Thymus (tissue), 11 donors: ENCODE results near the gene PAIP1. TPM values are rescaled to one million over a fixed set of nuclear protein-coding genes. Genes with fewer than 3 reads are reported as not detected.
"Not testable (repeated sequence)": the region's sequence is repeated elsewhere in the genome, so short reads cannot be mapped to it uniquely, and the experiment has no call there.

Experiments used
- DNase-seq, 9 donors: peaks; one replicate each; pipeline ENCODE4 v3.0.0-alpha.2; 2013; ENCODE audit warnings: low spot score in 9 of 9, low read depth in 6 of 9, missing footprints in 1 of 9
- H3K27ac ChIP-seq, 2 donors: one replicate each; pipeline ENCODE4 v1.5.1; 2013; ENCODE audit warnings: control low read depth in 1 of 2, low read depth in 1 of 2, low read length in 1 of 2, mild to moderate bottlenecking in 1 of 2, moderate library complexity in 1 of 2
- H3K27me3 ChIP-seq, 2 donors: one replicate each; pipeline ENCODE4 v1.5.1; 2013; ENCODE audit warnings: low read length in 1 of 2; ENCODE audit not compliant: control insufficient read depth in 2 of 2, insufficient read depth in 1 of 2
- H3K36me3 ChIP-seq, 2 donors: one replicate each; pipeline ENCODE4 v1.5.1; 2013; ENCODE audit warnings: low read length in 1 of 2, mild to moderate bottlenecking in 1 of 2, moderate library complexity in 1 of 2; ENCODE audit not compliant: control insufficient read depth in 2 of 2, insufficient read depth in 2 of 2
- H3K4me1 ChIP-seq, 2 donors: one replicate each; pipeline ENCODE4 v1.5.1; 2013; ENCODE audit warnings: low read length in 2 of 2; ENCODE audit not compliant: control insufficient read depth in 2 of 2, insufficient read depth in 2 of 2
- H3K4me3 ChIP-seq, 2 donors: one replicate each; pipeline ENCODE4 v1.5.1; 2013; ENCODE audit warnings: low read length in 2 of 2, control low read depth in 1 of 2, mild to moderate bottlenecking in 1 of 2
- H3K9me3 ChIP-seq, 2 donors: one replicate each; pipeline ENCODE4 v1.5.1; 2013; ENCODE audit warnings: low read length in 1 of 2, mild to moderate bottlenecking in 1 of 2; ENCODE audit not compliant: control insufficient read depth in 2 of 2, insufficient read depth in 1 of 2
- WGBS: extraction: QIAGEN DNeasy Blood & Tissue Kit; methylation state at CpG from one replicate; pipeline ENCODE4 v1.1.7; 2013; 5-methylcytosine and 5-hydroxymethylcytosine counted together
- polyA plus RNA-seq: library from polyadenylated mRNA; stranded (reverse); fragments of 200-250 nt; gene quantifications from one replicate; pipeline ENCODE4 v1.2.3, GENCODE V29; 2013
- total RNA-seq: library from RNA; stranded (reverse); fragments of 120-200 nt; gene quantifications from one replicate; pipeline ENCODE4 v1.2.4, GENCODE V29; 2013
- donor health status: healthy.

Gene PAIP1
- total and polyA plus RNA-seq, 2 donors, result 59.2 to 75.8 TPM

GRCh38 chr5:43549272-43549671 is 7.6 kb downstream of the PAIP1 start:
- H3K4me3 ChIP-seq, H3K27me3 ChIP-seq, H3K9me3 ChIP-seq, H3K27ac ChIP-seq, H3K4me1 ChIP-seq, DNase-seq: not testable (repeated sequence)
- WGBS, result 98% methylated on average over 8 of the region's 8 CpGs
- H3K36me3 ChIP-seq, result peaks cover 26 to 82% of the 10 kb centered on the region in 2 donors

- H3K36me3 ChIP-seq, result peaks cover 24 to 83% of the 10 kb centered on the region in 2 donors
- no peak overlapping the region for H3K4me3 ChIP-seq
- H3K9me3 ChIP-seq, result no peaks in the 10 kb centered on the region
- 97% methylated on average over 5 of the region's 5 CpGs for WGBS
- no peak overlapping the region for H3K27ac ChIP-seq
- DNase-seq, result no peak
- no peaks in the 10 kb centered on the region for H3K27me3 ChIP-seq
- H3K4me1 ChIP-seq, result no peaks in the 10 kb centered on the region
Measured at GRCh38 chr5:43548358-43548757, 8.5 kb downstream of the PAIP1 start.

GRCh38 chr5:43547532-43547931 is 9.3 kb downstream of the PAIP1 start:
- Histone ChIP-seq H3K4me1 (no peaks in the 10 kb centered on the region), H3K27me3 (no peaks in the 10 kb centered on the region), H3K36me3 (peaks cover 22 to 82% of the 10 kb centered on the region in 2 donors), H3K27ac (no peak overlapping the region), H3K9me3 (no peaks in the 10 kb centered on the region), H3K4me3 (no peak overlapping the region)
- over 99% methylated on average over 2 of the region's 2 CpGs for WGBS
- DNase-seq, result no peak

GRCh38 chr5:43543434-43543833 is 13.4 kb downstream of the PAIP1 start:
- no peak for DNase-seq
- Histone ChIP-seq H3K4me1 (no peaks in the 10 kb centered on the region), H3K36me3 (peaks cover 25 to 79% of the 10 kb centered on the region in 2 donors), H3K4me3 (no peak overlapping the region), H3K27me3 (no peaks in the 10 kb centered on the region), H3K27ac (no peak overlapping the region), H3K9me3 (no peaks in the 10 kb centered on the region)

- H3K27me3 ChIP-seq, result no peaks in the 10 kb centered on the region
- 97% methylated on average over 6 of the region's 6 CpGs for WGBS
- H3K27ac ChIP-seq, result no peak overlapping the region
- no peak for DNase-seq
- peaks cover 18 to 73% of the 10 kb centered on the region in 2 donors for H3K36me3 ChIP-seq
- no peak overlapping the region for H3K4me3 ChIP-seq
- H3K4me1 ChIP-seq, result no peaks in the 10 kb centered on the region
- no peaks in the 10 kb centered on the region for H3K9me3 ChIP-seq
Measured at GRCh38 chr5:43540746-43541145, 16.1 kb downstream of the PAIP1 start.

GRCh38 chr5:43536972-43537371 is 19.9 kb downstream of the PAIP1 start:
- Histone ChIP-seq H3K27ac (no peak overlapping the region), H3K9me3 (no peaks in the 10 kb centered on the region), H3K4me1 (no peaks in the 10 kb centered on the region), H3K27me3 (no peaks in the 10 kb centered on the region), H3K36me3 (peaks cover 16 to 68% of the 10 kb centered on the region in 2 donors), H3K4me3 (no peak overlapping the region)
- DNase-seq, result no peak

GRCh38 chr5:43533646-43534045 is 23.2 kb downstream of the PAIP1 start:
- no peaks in the 10 kb centered on the region for H3K9me3 ChIP-seq
- no peaks in the 10 kb centered on the region for H3K4me1 ChIP-seq
- DNase-seq, result no peak
- peak overlapping the region in 1 of 2 donors; percentile 3 for H3K27ac ChIP-seq
- H3K36me3 ChIP-seq, result peaks cover 24 to 68% of the 10 kb centered on the region in 2 donors
- no peaks in the 10 kb centered on the region for H3K27me3 ChIP-seq
- H3K4me3 ChIP-seq, result no peak overlapping the region
- WGBS, result 91% methylated on average over 2 of the region's 2 CpGs

GRCh38 chr5:43530648-43531047 is 26.2 kb downstream of the PAIP1 start:
- 99% methylated on average over 2 of the region's 2 CpGs for WGBS
- H3K4me1 ChIP-seq, result no peaks in the 10 kb centered on the region
- H3K9me3 ChIP-seq, result no peaks in the 10 kb centered on the region
- H3K27ac ChIP-seq, result no peak overlapping the region
- no peaks in the 10 kb centered on the region for H3K27me3 ChIP-seq
- DNase-seq, result no peak
- no peak overlapping the region for H3K4me3 ChIP-seq
- H3K36me3 ChIP-seq, result peaks cover 22 to 62% of the 10 kb centered on the region in 2 donors

- H3K4me1 ChIP-seq, result no peaks in the 10 kb centered on the region
- no peaks in the 10 kb centered on the region for H3K9me3 ChIP-seq
- H3K36me3 ChIP-seq, result peaks cover 8 to 35% of the 10 kb centered on the region in 2 donors
- no peak overlapping the region for H3K4me3 ChIP-seq
- 87% methylated on average over 2 of the region's 2 CpGs for WGBS
- DNase-seq, result no peak
- H3K27ac ChIP-seq, result no peak overlapping the region
- no peaks in the 10 kb centered on the region for H3K27me3 ChIP-seq
Measured at GRCh38 chr5:43523662-43524072, 33.2 kb downstream of the PAIP1 start.

- DNase-seq, result no peak
- no peak overlapping the region for H3K4me3 ChIP-seq
- no peak overlapping the region for H3K27ac ChIP-seq
- H3K4me1 ChIP-seq, result peaks cover 0 to 4% of the 10 kb centered on the region in 2 donors
- 97% methylated on average over 1 of the region's 1 CpG for WGBS
- H3K36me3 ChIP-seq, result peaks cover 7 to 23% of the 10 kb centered on the region in 2 donors
- no peaks in the 10 kb centered on the region for H3K9me3 ChIP-seq
- no peaks in the 10 kb centered on the region for H3K27me3 ChIP-seq
Measured at GRCh38 chr5:43520615-43521014, 36.3 kb downstream of the PAIP1 start.
